HL-60 (cell line): ENCODE data around the gene DENND1A.

Experiments used
- DNase-seq, 2 experiments: peaks; one replicate each; pipeline ENCODE4 v3.0.0-alpha.2; 2010 to 2020; ENCODE audit warnings: low read depth in 1 of 2, low spot score in 1 of 2
- H3K27ac ChIP-seq: fragments of 250-450 bp; sonication (Bioruptor Pico); replicated peaks from 2 replicates; pipeline ENCODE4 v1.5.1; 2020; ENCODE audit warnings: mild to moderate bottlenecking, moderate library complexity
- H3K27me3 ChIP-seq: fragments of 250-450 bp; sonication (Bioruptor Pico); 2 replicates; pipeline ENCODE4 v1.5.1; 2021; ENCODE audit warnings: mild to moderate bottlenecking, moderate library complexity; ENCODE audit not compliant: insufficient read depth, poor library complexity, severe bottlenecking
- H3K4me3 ChIP-seq: replicated peaks from 2 replicates; pipeline ENCODE4 v1.5.1; 2011; ENCODE audit warnings: mild to moderate bottlenecking, control low read depth, low read length; ENCODE audit not compliant: insufficient read depth
- CTCF ChIP-seq: IDR thresholded peaks from one replicate; pipeline ENCODE4 v1.5.1; 2011; ENCODE audit warnings: low read length, control low read depth, inconsistent platforms; ENCODE audit not compliant: insufficient read depth
- GABPA ChIP-seq: IDR thresholded peaks from 2 replicates; pipeline ENCODE4 v1.6.1; 2012; ENCODE audit warnings: low read depth
- POLR2AphosphoS5 ChIP-seq: IDR thresholded peaks from 2 replicates; pipeline ENCODE4 v1.6.1; 2012; ENCODE audit warnings: low read depth
- SPI1 ChIP-seq: IDR thresholded peaks from 2 replicates; pipeline ENCODE4 v1.6.1; 2012; ENCODE audit warnings: low read depth, mild to moderate bottlenecking, borderline replicate concordance
- TF ChIP-seq, protein P1 (sequence below): IDR thresholded peaks from 2 replicates; pipeline ENCODE4 v1.6.1; 2012; ENCODE audit warnings: low read depth; ENCODE audit not compliant: insufficient replicate concordance

Gene DENND1A

GRCh38 chr9:123438821-123439220, 491.1 kb downstream of the DENND1A start:
- Histone ChIP-seq H3K4me3 (no peak overlapping the region), H3K27me3 (no peaks in the 10 kb centered on the region), H3K27ac (no peak overlapping the region)
- no peak for DNase-seq
- TF ChIP-seq SPI1 = no peak
- TF ChIP-seq, protein P1, sequence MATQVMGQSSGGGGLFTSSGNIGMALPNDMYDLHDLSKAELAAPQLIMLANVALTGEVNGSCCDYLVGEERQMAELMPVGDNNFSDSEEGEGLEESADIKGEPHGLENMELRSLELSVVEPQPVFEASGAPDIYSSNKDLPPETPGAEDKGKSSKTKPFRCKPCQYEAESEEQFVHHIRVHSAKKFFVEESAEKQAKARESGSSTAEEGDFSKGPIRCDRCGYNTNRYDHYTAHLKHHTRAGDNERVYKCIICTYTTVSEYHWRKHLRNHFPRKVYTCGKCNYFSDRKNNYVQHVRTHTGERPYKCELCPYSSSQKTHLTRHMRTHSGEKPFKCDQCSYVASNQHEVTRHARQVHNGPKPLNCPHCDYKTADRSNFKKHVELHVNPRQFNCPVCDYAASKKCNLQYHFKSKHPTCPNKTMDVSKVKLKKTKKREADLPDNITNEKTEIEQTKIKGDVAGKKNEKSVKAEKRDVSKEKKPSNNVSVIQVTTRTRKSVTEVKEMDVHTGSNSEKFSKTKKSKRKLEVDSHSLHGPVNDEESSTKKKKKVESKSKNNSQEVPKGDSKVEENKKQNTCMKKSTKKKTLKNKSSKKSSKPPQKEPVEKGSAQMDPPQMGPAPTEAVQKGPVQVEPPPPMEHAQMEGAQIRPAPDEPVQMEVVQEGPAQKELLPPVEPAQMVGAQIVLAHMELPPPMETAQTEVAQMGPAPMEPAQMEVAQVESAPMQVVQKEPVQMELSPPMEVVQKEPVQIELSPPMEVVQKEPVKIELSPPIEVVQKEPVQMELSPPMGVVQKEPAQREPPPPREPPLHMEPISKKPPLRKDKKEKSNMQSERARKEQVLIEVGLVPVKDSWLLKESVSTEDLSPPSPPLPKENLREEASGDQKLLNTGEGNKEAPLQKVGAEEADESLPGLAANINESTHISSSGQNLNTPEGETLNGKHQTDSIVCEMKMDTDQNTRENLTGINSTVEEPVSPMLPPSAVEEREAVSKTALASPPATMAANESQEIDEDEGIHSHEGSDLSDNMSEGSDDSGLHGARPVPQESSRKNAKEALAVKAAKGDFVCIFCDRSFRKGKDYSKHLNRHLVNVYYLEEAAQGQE = no peak
- TF ChIP-seq CTCF = no peak
- no peak for TF ChIP-seq POLR2AphosphoS5
- TF ChIP-seq GABPA = no peak

DNA sequence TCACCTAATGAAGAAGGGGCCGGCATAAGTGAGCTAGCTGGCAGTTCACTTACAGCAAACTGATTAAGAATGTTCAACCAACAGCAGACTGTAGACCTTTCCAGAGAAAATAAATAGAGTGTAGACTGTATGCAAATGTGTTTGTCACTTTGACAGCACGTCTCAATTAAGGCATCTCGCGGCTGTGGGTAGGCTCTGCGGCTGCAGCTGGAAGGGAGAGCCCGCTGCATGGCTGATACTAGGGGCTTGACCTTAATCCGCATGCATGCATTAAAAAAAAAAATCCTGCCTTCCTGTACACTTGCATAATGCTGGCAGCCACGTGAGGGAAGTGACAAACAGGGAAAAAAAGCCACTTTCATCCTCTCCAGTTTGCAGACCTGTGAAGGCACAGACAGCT, 491.6 kb downstream of the DENND1A start:
- Histone ChIP-seq H3K27ac (no peak overlapping the region), H3K27me3 (no peaks in the 10 kb centered on the region), H3K4me3 (no peak overlapping the region)
- no peak for DNase-seq
- TF ChIP-seq SPI1 = no peak
- TF ChIP-seq, protein P1 = no peak
- no peak for TF ChIP-seq GABPA
- TF ChIP-seq POLR2AphosphoS5 = no peak
- no peak for TF ChIP-seq CTCF

- H3K27me3 ChIP-seq = no peaks in the 10 kb centered on the region
- H3K27ac ChIP-seq = no peak overlapping the region
- no peak for DNase-seq
- H3K4me3 ChIP-seq = no peak overlapping the region
- no peak for TF ChIP-seq SPI1
- TF ChIP-seq, protein P1 = no peak
- TF ChIP-seq POLR2AphosphoS5 = no peak
- TF ChIP-seq GABPA = no peak
- TF ChIP-seq CTCF = no peak
Observed at GRCh38 chr9:123437201-123437600, 492.7 kb downstream of the DENND1A start.
